Tibial nerve (tissue), 4 donors: ENCODE results near the gene CDYL.

Experiments
- EP300 ChIP-seq, 2 donors: sonication (generic); formaldehyde crosslinking; IDR thresholded peaks; one replicate each; pipeline ENCODE4 v1.6.1; 2017; ENCODE audit warnings: antibody characterized with exemption in 2 of 2, mild to moderate bottlenecking in 1 of 2
- POLR2A ChIP-seq, 2 donors: fragments of 450-650 bp; IDR thresholded peaks; one replicate each; pipeline ENCODE4 v1.6.1; 2017; ENCODE audit warnings: antibody characterized with exemption in 2 of 2, mild to moderate bottlenecking in 2 of 2, moderate library complexity in 2 of 2
- TF ChIP-seq, protein P1 (sequence below), 5 experiments: fragments of 200-600 bp in 3 of 5; fragments of 450-650 bp in 2 of 5; sonication (generic) in 3 of 5; IDR thresholded peaks; one replicate each; pipeline ENCODE4 v1.5.1; 2016 to 2019; ENCODE audit warnings: antibody characterized with exemption in 5 of 5, mild to moderate bottlenecking in 3 of 5, moderate library complexity in 2 of 5

GRCh38 chr6:4727671-4728435 lies 48.4 kb upstream of the CDYL start:
- TF ChIP-seq POLR2A (IDR thresholded peaks at IDR 0.05) (no peak), EP300 (IDR thresholded peaks at IDR 0.05) (no peak)
- TF ChIP-seq, protein P1, sequence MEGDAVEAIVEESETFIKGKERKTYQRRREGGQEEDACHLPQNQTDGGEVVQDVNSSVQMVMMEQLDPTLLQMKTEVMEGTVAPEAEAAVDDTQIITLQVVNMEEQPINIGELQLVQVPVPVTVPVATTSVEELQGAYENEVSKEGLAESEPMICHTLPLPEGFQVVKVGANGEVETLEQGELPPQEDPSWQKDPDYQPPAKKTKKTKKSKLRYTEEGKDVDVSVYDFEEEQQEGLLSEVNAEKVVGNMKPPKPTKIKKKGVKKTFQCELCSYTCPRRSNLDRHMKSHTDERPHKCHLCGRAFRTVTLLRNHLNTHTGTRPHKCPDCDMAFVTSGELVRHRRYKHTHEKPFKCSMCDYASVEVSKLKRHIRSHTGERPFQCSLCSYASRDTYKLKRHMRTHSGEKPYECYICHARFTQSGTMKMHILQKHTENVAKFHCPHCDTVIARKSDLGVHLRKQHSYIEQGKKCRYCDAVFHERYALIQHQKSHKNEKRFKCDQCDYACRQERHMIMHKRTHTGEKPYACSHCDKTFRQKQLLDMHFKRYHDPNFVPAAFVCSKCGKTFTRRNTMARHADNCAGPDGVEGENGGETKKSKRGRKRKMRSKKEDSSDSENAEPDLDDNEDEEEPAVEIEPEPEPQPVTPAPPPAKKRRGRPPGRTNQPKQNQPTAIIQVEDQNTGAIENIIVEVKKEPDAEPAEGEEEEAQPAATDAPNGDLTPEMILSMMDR (IDR thresholded peaks at IDR 0.05): no peak
